HepG2 (cell line): Measurements from ENCODE around the gene BBOF1. TPM values are rescaled to one million over a fixed set of nuclear protein-coding genes. Genes with fewer than 3 reads are reported as not detected.

Source experiments
- CAMTA2 ChIP-seq: sonication (generic); formaldehyde crosslinking; IDR thresholded peaks from 2 replicates; pipeline ENCODE4 v1.4.0; 2020; ENCODE audit warnings: mild to moderate bottlenecking, missing genetic modification reagents, borderline replicate concordance
- CEBPB ChIP-seq: IDR thresholded peaks from 2 replicates; pipeline ENCODE4 v1.6.1; 2011; ENCODE audit warnings: low read depth, low read length, improper control_type of control experiment, borderline replicate concordance
- DR1 ChIP-seq: sonication (generic); formaldehyde crosslinking; IDR thresholded peaks from 2 replicates; pipeline ENCODE4 v1.8.0; 2021; ENCODE audit warnings: mild to moderate bottlenecking, missing genetic modification reagents, inconsistent platforms
- GMEB1 ChIP-seq: sonication (generic); formaldehyde crosslinking; IDR thresholded peaks from 2 replicates; pipeline ENCODE4 v1.5.1; 2020; ENCODE audit warnings: missing genetic modification reagents, mild to moderate bottlenecking, borderline replicate concordance
- HNF1A ChIP-seq, 2 experiments: sonication (generic) in 1 of 2; formaldehyde crosslinking in 1 of 2; IDR thresholded peaks; 2 replicates each; pipeline versions ENCODE4 v1.4.0 to v1.6.1; 2016 to 2020; ENCODE audit warnings: borderline replicate concordance in 1 of 2, low read depth in 1 of 2, mild to moderate bottlenecking in 1 of 2, missing genetic modification reagents in 1 of 2
- MATR3 ChIP-seq: sonication (generic); formaldehyde crosslinking; IDR thresholded peaks from 2 replicates; pipeline ENCODE4 v1.4.0; 2020; ENCODE audit warnings: missing genetic modification reagents
- NFATC3 ChIP-seq: sonication (generic); formaldehyde crosslinking; IDR thresholded peaks from 2 replicates; pipeline ENCODE4 v1.5.1; 2020; ENCODE audit warnings: mild to moderate bottlenecking, missing genetic modification reagents
- RBM22 ChIP-seq: fragments of 200-400 bp; formaldehyde crosslinking; optimal IDR thresholded peaks from 2 replicates; pipeline ENCODE3; 2017; ENCODE audit warnings: mild to moderate bottlenecking, low read length, moderate library complexity
- SIN3A ChIP-seq: IDR thresholded peaks from 2 replicates; pipeline ENCODE4 v1.6.1; 2011; ENCODE audit warnings: low read depth, mild to moderate bottlenecking, control low read depth, low read length, borderline replicate concordance
- XRCC5 ChIP-seq: fragments of 200-400 bp; formaldehyde crosslinking; optimal IDR thresholded peaks from 2 replicates; pipeline ENCODE3; 2017; ENCODE audit warnings: mild to moderate bottlenecking, low read length
- ZBTB7A ChIP-seq: sonication (generic); formaldehyde crosslinking; IDR thresholded peaks from 2 replicates; pipeline ENCODE4 v1.8.0; 2022; ENCODE audit warnings: mild to moderate bottlenecking, missing genetic modification reagents
- ZNF101 ChIP-seq: sonication (generic); formaldehyde crosslinking; IDR thresholded peaks from 2 replicates; pipeline ENCODE4 v1.4.0; 2020; ENCODE audit warnings: mild to moderate bottlenecking, low read depth, missing genetic modification reagents, borderline replicate concordance
- ZNF224 ChIP-seq: sonication (generic); formaldehyde crosslinking; IDR thresholded peaks from 2 replicates; pipeline ENCODE4 v1.5.0; 2020; ENCODE audit warnings: mild to moderate bottlenecking, missing genetic modification reagents
- ZNF44 ChIP-seq: sonication (generic); formaldehyde crosslinking; IDR thresholded peaks from 2 replicates; pipeline ENCODE4 v1.5.1; 2020; ENCODE audit warnings: mild to moderate bottlenecking, missing genetic modification reagents
- ZNF510 ChIP-seq: sonication (generic); formaldehyde crosslinking; IDR thresholded peaks from 2 replicates; pipeline ENCODE4 v1.4.0; 2020; ENCODE audit warnings: low read depth, mild to moderate bottlenecking, missing genetic modification reagents
- ZNF619 ChIP-seq: sonication (generic); formaldehyde crosslinking; IDR thresholded peaks from 2 replicates; pipeline ENCODE4 v1.4.0; 2020; ENCODE audit warnings: mild to moderate bottlenecking, missing genetic modification reagents
- ZNF660 ChIP-seq: sonication (generic); formaldehyde crosslinking; IDR thresholded peaks from 2 replicates; pipeline ENCODE4 v1.5.1; 2020; ENCODE audit warnings: mild to moderate bottlenecking, low read depth, missing genetic modification reagents, borderline replicate concordance
- ZNF747 ChIP-seq: sonication (generic); formaldehyde crosslinking; IDR thresholded peaks from 2 replicates; pipeline ENCODE4 v1.8.1; 2023; ENCODE audit warnings: missing genetic modification reagents, mild to moderate bottlenecking, borderline replicate concordance
- ZNF766 ChIP-seq: sonication (generic); formaldehyde crosslinking; IDR thresholded peaks from 2 replicates; pipeline ENCODE4 v1.5.0; 2020; ENCODE audit warnings: missing genetic modification reagents, borderline replicate concordance
- ZSCAN22 ChIP-seq: sonication (generic); formaldehyde crosslinking; IDR thresholded peaks from 2 replicates; pipeline ENCODE4 v1.4.0; 2020; ENCODE audit warnings: mild to moderate bottlenecking, missing genetic modification reagents
- polyA plus RNA-seq, 8 experiments: library from polyadenylated mRNA; depleted of rRNA in 3 of 8; stranded (reverse) in 7 of 8; unstranded in 1 of 8; fragments of >200 nt; fragmentation: Illumina TruSeq in 4 of 8; extraction: Trizol in 4 of 8; gene quantifications; 2 replicates each; pipeline versions ENCODE4 v1.2.1 to v1.2.3, GENCODE V29; 2011 to 2016; ENCODE audit warnings: low read depth in 4 of 8, missing spikeins in 1 of 8, mixed read lengths in 1 of 8; ENCODE audit not compliant: insufficient read depth in 1 of 8
- total RNA-seq, 5 experiments: library from RNA; depleted of rRNA; stranded (reverse); fragments of >200 nt; fragmentation: Illumina TruSeq; extraction: Trizol; gene quantifications; 2 replicates each; pipeline ENCODE4 v1.2.3, GENCODE V29; 2016; ENCODE audit warnings: low read depth in 1 of 5
- TF ChIP-seq, protein P1 (sequence below): sonication (generic); formaldehyde crosslinking; IDR thresholded peaks from 2 replicates; pipeline ENCODE4 v1.4.0; 2020; ENCODE audit warnings: missing genetic modification reagents, borderline replicate concordance

Gene BBOF1
- total and polyA plus RNA-seq, 2 of the 13 experiments (the other 11 are each of a cell fraction or from before 2014, with no cell fraction given), result 1.6 to 2.3 TPM

GRCh38 chr14:73995977-73996378, 23.2 kb upstream of the BBOF1 start (continued):
- TF ChIP-seq NFATC3 (CRISPR knock-in tag) (no peak), XRCC5 (peak; percentile 40), SIN3A (no peak), ZNF510 (CRISPR knock-in tag) (no peak), ZSCAN22 (CRISPR knock-in tag) (no peak), ZNF660 (CRISPR knock-in tag) (no peak), CEBPB (no peak), ZNF747 (CRISPR knock-in tag) (no peak), ZBTB7A (CRISPR knock-in tag) (no peak), CAMTA2 (CRISPR knock-in tag) (no peak), ZNF44 (CRISPR knock-in tag) (no peak), RBM22 (no peak), HNF1A (IDR thresholded peaks at IDR 0.05; ENCODE audit: low read depth) (no peak), HNF1A (CRISPR knock-in tag; IDR thresholded peaks at IDR 0.05; ENCODE audit: borderline replicate concordance) (no peak), ZNF619 (CRISPR knock-in tag) (no peak), ZNF224 (no peak), DR1 (CRISPR knock-in tag) (no peak), ZNF766 (no peak), GMEB1 (no peak), MATR3 (CRISPR knock-in tag) (no peak), ZNF101 (no peak)
- TF ChIP-seq, protein P1, sequence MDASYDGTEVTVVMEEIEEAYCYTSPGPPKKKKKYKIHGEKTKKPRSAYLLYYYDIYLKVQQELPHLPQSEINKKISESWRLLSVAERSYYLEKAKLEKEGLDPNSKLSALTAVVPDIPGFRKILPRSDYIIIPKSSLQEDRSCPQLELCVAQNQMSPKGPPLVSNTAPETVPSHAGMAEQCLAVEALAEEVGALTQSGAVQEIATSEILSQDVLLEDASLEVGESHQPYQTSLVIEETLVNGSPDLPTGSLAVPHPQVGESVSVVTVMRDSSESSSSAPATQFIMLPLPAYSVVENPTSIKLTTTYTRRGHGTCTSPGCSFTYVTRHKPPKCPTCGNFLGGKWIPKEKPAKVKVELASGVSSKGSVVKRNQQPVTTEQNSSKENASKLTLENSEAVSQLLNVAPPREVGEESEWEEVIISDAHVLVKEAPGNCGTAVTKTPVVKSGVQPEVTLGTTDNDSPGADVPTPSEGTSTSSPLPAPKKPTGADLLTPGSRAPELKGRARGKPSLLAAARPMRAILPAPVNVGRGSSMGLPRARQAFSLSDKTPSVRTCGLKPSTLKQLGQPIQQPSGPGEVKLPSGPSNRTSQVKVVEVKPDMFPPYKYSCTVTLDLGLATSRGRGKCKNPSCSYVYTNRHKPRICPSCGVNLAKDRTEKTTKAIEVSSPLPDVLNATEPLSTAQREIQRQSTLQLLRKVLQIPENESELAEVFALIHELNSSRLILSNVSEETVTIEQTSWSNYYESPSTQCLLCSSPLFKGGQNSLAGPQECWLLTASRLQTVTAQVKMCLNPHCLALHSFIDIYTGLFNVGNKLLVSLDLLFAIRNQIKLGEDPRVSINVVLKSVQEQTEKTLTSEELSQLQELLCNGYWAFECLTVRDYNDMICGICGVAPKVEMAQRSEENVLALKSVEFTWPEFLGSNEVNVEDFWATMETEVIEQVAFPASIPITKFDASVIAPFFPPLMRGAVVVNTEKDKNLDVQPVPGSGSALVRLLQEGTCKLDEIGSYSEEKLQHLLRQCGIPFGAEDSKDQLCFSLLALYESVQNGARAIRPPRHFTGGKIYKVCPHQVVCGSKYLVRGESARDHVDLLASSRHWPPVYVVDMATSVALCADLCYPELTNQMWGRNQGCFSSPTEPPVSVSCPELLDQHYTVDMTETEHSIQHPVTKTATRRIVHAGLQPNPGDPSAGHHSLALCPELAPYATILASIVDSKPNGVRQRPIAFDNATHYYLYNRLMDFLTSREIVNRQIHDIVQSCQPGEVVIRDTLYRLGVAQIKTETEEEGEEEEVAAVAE (CRISPR knock-in tag), result no peak
